Measurements from ENCODE around the gene TCAIM. TPM values are rescaled to one million over a fixed set of nuclear protein-coding genes. Genes with fewer than 3 reads are reported as not detected.

Gene TCAIM
- total and polyA plus RNA-seq, 9 donors = 11.1 to 24.0 (median 21.9) TPM

DNA sequence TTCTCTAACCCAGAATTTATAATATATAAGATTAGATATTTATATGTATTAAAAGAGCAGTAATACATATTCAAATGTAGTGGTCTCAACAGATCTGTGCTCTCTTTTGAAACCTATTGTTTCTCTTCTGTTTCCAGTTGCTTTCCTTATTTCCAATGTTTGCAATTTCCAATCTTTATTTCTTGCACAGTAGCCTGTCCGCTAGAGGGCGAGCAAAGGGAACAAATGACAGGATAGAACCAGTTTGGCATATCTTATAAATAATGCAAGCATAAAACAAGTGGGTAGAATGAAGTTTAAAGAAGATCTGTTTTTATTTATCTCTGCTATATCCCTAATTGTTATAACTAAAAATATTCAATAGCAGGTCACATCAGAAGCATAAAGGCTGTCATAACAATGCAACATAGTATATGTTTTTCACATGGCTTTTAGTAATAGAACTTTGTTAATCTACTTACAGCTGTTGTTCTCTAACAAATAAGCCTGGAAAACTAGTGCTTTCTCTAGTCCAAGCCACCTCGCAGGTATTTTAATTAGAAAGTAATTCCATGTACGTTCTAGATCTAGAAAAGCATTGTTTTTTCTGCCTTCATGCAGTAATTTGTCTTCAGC is 15.1 kb upstream of the TCAIM start:
- WGBS, 3 donors = 2 to 5% (median 2%) methylated on average over 4 of the region's 4 CpGs
- intact Hi-C loops (cut with DNase I) = loop anchor here in 1 of 4 donors (10.0 kb wide), 1 partner anchor 151 kb away; the partner anchor contains the start of gene ZNF445
- Histone ChIP-seq H3K4me3 (no peak overlapping the region), H3K27ac (no peak overlapping the region), H3K4me1 (ENCODE audit: insufficient read depth) (no peaks in the 10 kb centered on the region), H3K27me3 (no peaks in the 10 kb centered on the region), H3K9me3 (no peaks in the 10 kb centered on the region), H3K36me3 (no peaks in the 10 kb centered on the region)
- no peak for TF ChIP-seq POLR2A (IDR thresholded peaks at IDR 0.05)
- peak; percentile 55 to 73 (median 73) for TF ChIP-seq CTCF (IDR thresholded peaks at IDR 0.05)
- peak; percentile 63 to 80 (median 74) for DNase-seq

DNA sequence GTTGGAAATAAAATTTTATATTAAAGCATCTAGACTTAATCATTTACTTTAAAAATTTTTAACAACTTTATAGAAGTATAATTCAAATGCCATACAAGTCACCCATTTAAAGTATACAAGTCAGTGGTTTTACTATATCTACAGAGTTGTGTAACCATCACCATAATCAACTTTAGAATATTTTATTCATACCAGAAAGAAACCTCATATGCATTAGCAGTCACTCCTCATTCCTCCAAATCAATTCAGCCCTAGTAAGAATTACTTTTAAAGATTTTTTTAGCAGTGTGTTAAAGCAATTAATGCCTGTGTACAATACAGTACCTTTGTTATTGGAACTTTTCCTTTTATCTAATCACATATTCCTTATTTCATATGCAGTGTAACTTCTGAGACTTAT is 14.0 kb upstream of the TCAIM start:
- Histone ChIP-seq H3K4me3 (no peak overlapping the region), H3K9me3 (no peaks in the 10 kb centered on the region), H3K36me3 (no peaks in the 10 kb centered on the region), H3K27me3 (no peaks in the 10 kb centered on the region), H3K4me1 (ENCODE audit: insufficient read depth) (no peaks in the 10 kb centered on the region), H3K27ac (no peak overlapping the region)
- TF ChIP-seq EP300 (IDR thresholded peaks at IDR 0.05) (no peak), POLR2A (IDR thresholded peaks at IDR 0.05) (no peak), CTCF (IDR thresholded peaks at IDR 0.05) (no peak)
- intact Hi-C loops (cut with DNase I) = loop anchor here in 1 of 4 donors (10.0 kb wide), 1 partner anchor 150 kb away; the partner anchor contains the start of gene ZNF445
- no peak for DNase-seq

DNA sequence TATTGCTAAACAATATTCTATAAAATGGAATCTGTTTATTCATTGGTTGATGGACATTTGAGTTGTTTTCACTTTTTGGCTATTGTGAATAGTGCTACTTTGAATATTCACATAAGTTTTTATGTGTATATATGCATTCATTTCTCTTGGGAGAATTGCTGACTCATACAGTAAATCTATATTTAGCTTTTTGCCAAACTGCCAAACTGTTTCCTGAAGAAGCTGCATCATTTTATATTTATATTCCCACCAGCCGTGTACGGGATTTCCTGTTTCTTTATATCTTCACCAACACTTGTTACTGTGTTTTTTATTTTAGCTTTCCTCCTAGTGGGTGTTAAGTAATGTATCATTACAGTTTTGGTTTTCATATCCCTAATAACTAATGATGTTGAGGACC is 12.5 kb upstream of the TCAIM start:
- Histone ChIP-seq H3K9me3 (no peaks in the 10 kb centered on the region), H3K4me3 (no peak overlapping the region), H3K27me3 (no peaks in the 10 kb centered on the region), H3K36me3 (no peaks in the 10 kb centered on the region), H3K27ac (no peak overlapping the region), H3K4me1 (ENCODE audit: insufficient read depth) (no peaks in the 10 kb centered on the region)
- intact Hi-C loops (cut with DNase I) = loop anchor here in 1 of 4 donors (10.0 kb wide), 1 partner anchor 149 kb away; the partner anchor contains the start of gene ZNF445
- DNase-seq = no peak
- TF ChIP-seq POLR2A (IDR thresholded peaks at IDR 0.05) = no peak
- WGBS, 3 donors = 34 to 58% (median 44%) methylated on average over 2 of the region's 2 CpGs

- WGBS, 3 donors = 66 to 74% (median 67%) methylated on average over 3 of the region's 3 CpGs
- no peak overlapping the region for H3K4me3 ChIP-seq
- TF ChIP-seq POLR2A (IDR thresholded peaks at IDR 0.05) (no peak), CTCF (IDR thresholded peaks at IDR 0.05) (no peak), EP300 (IDR thresholded peaks at IDR 0.05) (no peak)
- no peak overlapping the region for H3K27ac ChIP-seq
- H3K27me3 ChIP-seq = no peaks in the 10 kb centered on the region
- intact Hi-C loops (cut with DNase I) = loop anchor here in 1 of 4 donors (10.0 kb wide), 1 partner anchor 148 kb away; the partner anchor contains the start of gene ZNF445
- DNase-seq = no peak
- H3K4me1 ChIP-seq (ENCODE audit: insufficient read depth) = no peaks in the 10 kb centered on the region
- no peaks in the 10 kb centered on the region for H3K36me3 ChIP-seq
- no peaks in the 10 kb centered on the region for H3K9me3 ChIP-seq
Measured at GRCh38 chr3:44326515-44326914, 12.1 kb upstream of the TCAIM start.

- H3K4me1 ChIP-seq (ENCODE audit: insufficient read depth) = no peaks in the 10 kb centered on the region
- no peaks in the 10 kb centered on the region for H3K36me3 ChIP-seq
- intact Hi-C loops (cut with DNase I) = loop anchor here in 2 of 4 donors (10.0 kb wide), 3 partner anchors 65 to 295 kb away; partner anchors contain the start of genes ZNF197 (in 1 of the 2) and ZNF445 (in 1 of the 2)
- DNase-seq = no peak
- H3K27ac ChIP-seq = no peak overlapping the region
- no peaks in the 10 kb centered on the region for H3K27me3 ChIP-seq
- H3K9me3 ChIP-seq = no peaks in the 10 kb centered on the region
- TF ChIP-seq EP300 (IDR thresholded peaks at IDR 0.05) (no peak), CTCF (IDR thresholded peaks at IDR 0.05) (no peak), POLR2A (IDR thresholded peaks at IDR 0.05) (no peak)
- no peak overlapping the region for H3K4me3 ChIP-seq
Measured at GRCh38 chr3:44329946-44330345, 8.6 kb upstream of the TCAIM start.
